ENCODE results near the gene TICAM1. TPM values are rescaled to one million over a fixed set of nuclear protein-coding genes. Genes with fewer than 3 reads are reported as not detected.
"Not testable (repeated sequence)": the region's sequence is repeated elsewhere in the genome, so short reads cannot be mapped to it uniquely, and the experiment has no call there.

The TICAM1 gene
- total RNA-seq, 1 donor from 2014 or later = 1.2 TPM

GRCh38 chr19:4845975-4846374, 14.5 kb upstream of the TICAM1 start:
- not testable (repeated sequence) for FAIRE-seq; DNase-seq (ENCODE audit: low spot score in 2 of 2)

GRCh38 chr19:4844348-4845179, 13.1 kb upstream of the TICAM1 start:
- no peak for FAIRE-seq
- no peak for DNase-seq (ENCODE audit: low spot score in 2 of 2)

- no peak for DNase-seq (ENCODE audit: low spot score in 2 of 2)
- no peak for FAIRE-seq
Measured at GRCh38 chr19:4843647-4843965, 12.1 kb upstream of the TICAM1 start.

GRCh38 chr19:4839192-4839591, 7.7 kb upstream of the TICAM1 start:
- no peak for DNase-seq (ENCODE audit: low spot score in 2 of 2)
- FAIRE-seq = no peak

GRCh38 chr19:4832776-4833175, 1.3 kb upstream of the TICAM1 start:
- FAIRE-seq = no peak
- DNase-seq (ENCODE audit: low spot score in 2 of 2) = peak in 1 of 2 donors; percentile 7

- not testable (repeated sequence) for DNase-seq (ENCODE audit: low spot score in 2 of 2); FAIRE-seq
Measured at GRCh38 chr19:4831979-4832340, 448 bp upstream of the TICAM1 start.

- FAIRE-seq (no peak), DNase-seq (ENCODE audit: low spot score in 2 of 2) (peak in 1 of 2 donors; percentile 2)
Measured at GRCh38 chr19:4830768-4831265, 695 bp downstream of the TICAM1 start.

GRCh38 chr19:4830332-4830731, 1.2 kb downstream of the TICAM1 start:
- DNase-seq (ENCODE audit: low spot score in 2 of 2) (no peak), FAIRE-seq (no peak)

GRCh38 chr19:4829001-4829712, 2.4 kb downstream of the TICAM1 start:
- FAIRE-seq (no peak), DNase-seq (ENCODE audit: low spot score in 2 of 2) (peak in 1 of 2 donors; percentile 20)

- DNase-seq (ENCODE audit: low spot score in 2 of 2) (no peak), FAIRE-seq (no peak)
Measured at GRCh38 chr19:4823577-4823976, 7.9 kb downstream of the TICAM1 start.

- not testable (repeated sequence) for DNase-seq (ENCODE audit: low spot score in 2 of 2); FAIRE-seq
Measured at GRCh38 chr19:4822354-4822753, 9.2 kb downstream of the TICAM1 start.

GRCh38 chr19:4821265-4821664, 10.2 kb downstream of the TICAM1 start:
- FAIRE-seq (no peak), DNase-seq (ENCODE audit: low spot score in 2 of 2) (no peak)

- no peak for DNase-seq (ENCODE audit: low spot score in 2 of 2)
- FAIRE-seq = no peak
Measured at GRCh38 chr19:4817467-4818277, 13.8 kb downstream of the TICAM1 start.

- DNase-seq (ENCODE audit: low spot score in 2 of 2) (no peak), FAIRE-seq (no peak)
Measured at GRCh38 chr19:4816950-4817278, 14.6 kb downstream of the TICAM1 start.

- DNase-seq (ENCODE audit: low spot score in 2 of 2) = peak in 1 of 2 donors; percentile 50
Measured at GRCh38 chr19:4816202-4816949, 15.1 kb downstream of the TICAM1 start.

GRCh38 chr19:4815426-4816201, 15.9 kb downstream of the TICAM1 start:
- peak; percentile 85 for FAIRE-seq
- peak; percentile 97 to 98 for DNase-seq (ENCODE audit: low spot score in 2 of 2)

More at GRCh38 chr19:4816202-4816949, 15.1 kb downstream of the TICAM1 start:
- no peak for FAIRE-seq

GRCh38 chr19:4814625-4815425, 16.7 kb downstream of the TICAM1 start:
- no peak for FAIRE-seq
- DNase-seq (ENCODE audit: low spot score in 2 of 2) = no peak

GRCh38 chr19:4811328-4812131, 20.0 kb downstream of the TICAM1 start:
- FAIRE-seq = no peak

More at GRCh38 chr19:4811328-4812131, 20.0 kb downstream of the TICAM1 start:
- peak; percentile 47 to 67 for DNase-seq (ENCODE audit: low spot score in 2 of 2)

Measured in frontal cortex (tissue), 4 donors.